Hippocampal formation (tissue), 2 donors: ENCODE measurements around the gene CCDC39.

Experiments
- DNase-seq, 2 donors: peaks; one replicate each; lab custom pipeline; 2025; lab: John Stamatoyannopoulos, UW

The CCDC39 gene

DNA sequence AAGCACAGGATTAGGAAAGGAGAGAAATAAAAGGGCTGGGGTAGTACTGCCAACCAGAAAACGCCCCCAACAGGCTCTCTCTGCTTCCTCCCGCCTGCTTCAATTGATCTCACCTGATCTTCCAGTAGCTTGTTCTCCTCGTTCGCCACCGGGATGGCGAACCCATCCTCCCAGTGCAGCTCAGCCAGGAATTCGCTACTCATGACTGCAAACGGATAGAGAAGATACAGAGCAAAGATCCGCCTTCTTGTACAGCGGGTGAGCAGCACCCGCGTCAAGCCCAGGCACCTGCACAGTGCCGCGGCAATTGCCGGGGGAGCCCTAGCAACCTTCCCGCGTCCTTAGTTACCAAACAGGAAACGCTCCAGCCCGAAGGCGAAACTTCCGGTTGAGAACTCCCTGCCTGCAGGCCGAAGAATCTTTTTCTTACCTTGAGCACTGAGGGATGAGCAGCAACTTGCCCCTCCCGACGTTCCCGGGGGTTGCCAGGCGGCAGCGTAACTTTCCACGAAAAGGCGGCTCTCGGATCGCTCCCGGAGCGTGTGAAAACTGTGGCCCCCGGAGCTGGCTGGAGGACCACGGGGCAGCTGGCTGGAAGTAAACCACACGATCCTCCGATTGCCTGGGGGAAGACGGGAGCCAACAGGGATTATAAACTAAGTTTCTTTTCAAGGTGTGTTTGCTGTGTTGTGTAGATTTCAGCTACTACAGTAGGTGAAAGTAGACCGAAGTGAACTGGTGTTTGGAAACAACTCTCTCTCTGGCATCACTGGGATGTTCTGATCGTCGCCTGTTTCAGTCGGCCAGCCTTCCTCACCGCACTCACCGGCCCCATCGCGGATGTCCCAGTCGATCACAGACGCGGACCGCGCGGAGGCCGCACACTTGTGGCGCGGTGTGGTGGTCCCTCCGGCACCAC is at the start of gene CCDC39:
Gene CCDC39 (minus strand): TSS at position 312 of the 919 bp plus-strand sequence. CDS start 109 bp downstream, at position 203.
- DNase-seq: peak; percentile 39 to 42

DNA sequence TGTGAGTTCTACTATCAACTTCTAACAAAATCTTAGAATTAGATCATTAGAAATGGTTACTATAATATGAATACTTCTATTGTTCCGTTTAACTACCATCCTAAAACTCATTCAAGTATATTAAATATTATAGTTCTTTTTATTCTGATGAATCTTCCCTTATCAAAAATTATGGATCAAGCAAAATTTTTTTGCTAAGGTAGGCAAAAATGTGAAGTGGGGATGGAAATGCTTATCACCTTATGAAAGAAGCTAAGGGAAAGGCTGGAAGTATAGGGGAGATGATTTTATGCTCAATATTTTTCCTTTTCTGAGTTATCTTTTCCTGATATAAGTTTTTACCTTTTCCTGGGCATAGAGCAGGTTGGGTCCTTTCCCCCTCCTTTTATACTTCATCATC is 40.7 kb upstream of the CCDC39 start:
- DNase-seq: no peak

DNA sequence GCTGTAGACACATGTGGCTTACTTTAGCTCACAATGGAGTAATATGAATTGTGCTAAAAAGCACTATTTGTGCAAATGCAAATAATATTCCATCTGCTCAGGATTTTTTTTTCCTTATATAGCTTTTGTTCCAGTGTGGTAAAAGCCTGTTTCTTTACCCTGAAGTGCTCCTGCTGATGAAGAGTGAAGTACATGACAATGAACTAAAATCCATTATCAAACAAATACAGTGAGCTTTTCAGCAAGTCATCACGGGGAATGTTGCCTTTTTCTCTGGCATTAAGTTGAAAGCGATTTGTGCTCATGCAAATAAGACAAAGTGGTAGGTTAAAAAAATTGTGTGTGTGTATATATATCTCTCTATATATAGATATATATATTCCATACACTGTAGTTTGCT is 28.6 kb upstream of the CCDC39 start:
- no peak for DNase-seq

- no peak for DNase-seq
Measured at GRCh38 chr3:180705619-180706018, 26.3 kb upstream of the CCDC39 start.

- DNase-seq: no peak
Measured at GRCh38 chr3:180704532-180704931, 25.2 kb upstream of the CCDC39 start.

DNA sequence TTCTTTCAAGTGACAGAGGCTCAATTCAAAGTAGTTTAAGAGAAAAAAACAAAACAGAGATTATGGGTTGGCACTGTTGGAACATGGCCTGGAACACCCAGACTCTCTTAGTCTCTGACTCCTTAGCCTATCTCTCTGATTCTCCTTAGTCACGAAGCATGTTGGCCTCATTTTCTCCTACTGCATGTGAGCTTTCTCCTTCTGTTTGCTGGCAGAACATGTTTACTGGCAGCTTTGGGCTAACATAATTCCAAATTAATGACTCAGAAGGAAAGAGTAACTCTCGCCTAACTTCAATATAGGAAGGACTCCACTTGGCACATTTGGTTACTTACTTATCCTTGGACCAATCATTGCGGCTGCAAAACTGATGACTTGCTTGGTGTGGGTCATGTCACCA is 21.7 kb upstream of the CCDC39 start:
- no peak for DNase-seq

DNA sequence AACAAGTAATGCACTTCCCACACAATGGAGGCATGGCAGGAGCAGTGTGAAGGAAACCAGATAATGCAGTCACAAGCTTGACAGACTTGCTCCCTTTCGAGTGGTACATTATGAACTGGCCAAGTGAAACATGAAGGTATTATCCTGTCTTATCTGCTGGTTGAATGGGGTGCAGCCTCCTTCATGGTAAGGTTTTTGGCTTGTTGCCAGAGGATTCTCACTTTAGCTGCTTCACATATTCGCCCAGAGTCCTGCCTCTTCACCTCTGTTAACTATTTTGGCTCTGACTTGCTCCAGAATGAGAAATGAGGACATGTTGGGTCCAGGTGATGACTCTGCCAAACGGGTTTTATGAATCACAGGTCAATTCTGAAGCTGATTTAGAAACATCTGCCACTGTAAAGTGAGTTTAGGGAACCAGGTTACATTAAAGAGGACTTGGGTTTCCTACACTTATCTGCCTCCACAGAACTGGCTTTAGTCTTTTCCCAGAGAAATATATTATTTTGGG is 19.5 kb upstream of the CCDC39 start:
- DNase-seq: no peak

- no peak for DNase-seq
Measured at GRCh38 chr3:180694321-180694720, 15.0 kb upstream of the CCDC39 start.

DNA sequence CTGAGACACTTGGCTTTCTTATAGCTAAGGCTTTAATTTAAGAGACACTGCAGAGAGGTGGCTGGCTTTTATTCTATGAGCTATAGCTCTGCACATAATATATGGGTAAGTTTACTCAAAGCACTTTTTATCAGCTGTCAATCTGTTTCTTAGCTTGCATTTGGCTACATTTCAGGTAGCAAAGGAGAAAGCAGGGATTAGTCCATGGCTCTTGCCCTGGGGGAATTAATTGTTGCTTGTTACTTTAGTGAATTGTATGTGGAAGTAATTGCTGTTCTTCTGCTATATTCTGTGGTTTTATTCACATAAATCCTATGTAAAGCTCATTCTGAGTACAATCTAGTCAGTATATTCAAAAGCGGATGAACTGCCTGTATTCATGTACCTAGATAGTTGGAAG is 14.4 kb upstream of the CCDC39 start:
- DNase-seq: no peak

DNA sequence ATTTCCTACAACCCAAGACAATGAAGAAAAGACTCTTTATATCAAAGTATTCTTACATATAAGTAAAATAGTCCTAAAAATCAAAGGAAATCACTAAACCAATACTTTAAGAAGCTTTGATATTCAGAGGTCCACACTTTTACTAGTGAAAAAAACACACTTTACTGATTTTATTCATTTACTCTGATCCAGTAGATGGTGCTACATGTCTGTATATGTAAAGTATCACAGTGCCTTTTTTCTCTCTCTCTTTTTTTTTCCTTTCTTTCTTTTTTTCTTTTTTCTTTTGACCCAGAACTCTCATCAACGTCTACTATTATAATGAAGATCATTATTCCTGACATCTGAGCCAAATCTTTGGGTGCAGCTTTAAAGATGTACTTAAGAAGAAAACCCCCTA is 10.8 kb upstream of the CCDC39 start:
- DNase-seq: no peak

- DNase-seq: no peak
Measured at GRCh38 chr3:180684807-180685206, 5.5 kb upstream of the CCDC39 start.

DNA sequence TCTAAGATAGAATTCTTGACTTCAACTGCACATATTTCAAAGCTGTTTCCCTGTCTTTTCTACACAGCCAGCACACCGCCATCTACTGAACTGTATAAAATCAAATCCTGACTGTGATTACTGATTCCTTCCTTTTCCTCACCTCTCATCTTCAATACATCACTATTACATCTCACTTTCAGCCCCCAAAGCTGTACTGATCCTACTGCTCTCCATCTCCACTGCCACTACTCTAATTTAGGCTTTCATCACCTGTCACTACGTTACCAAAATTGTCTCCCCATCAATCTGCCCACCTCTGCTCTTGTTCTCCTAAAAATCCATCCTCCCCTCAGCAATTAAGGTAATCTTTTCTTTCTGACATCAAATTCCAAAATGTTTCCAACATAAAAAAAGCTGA is 4.5 kb upstream of the CCDC39 start:
- no peak for DNase-seq

DNA sequence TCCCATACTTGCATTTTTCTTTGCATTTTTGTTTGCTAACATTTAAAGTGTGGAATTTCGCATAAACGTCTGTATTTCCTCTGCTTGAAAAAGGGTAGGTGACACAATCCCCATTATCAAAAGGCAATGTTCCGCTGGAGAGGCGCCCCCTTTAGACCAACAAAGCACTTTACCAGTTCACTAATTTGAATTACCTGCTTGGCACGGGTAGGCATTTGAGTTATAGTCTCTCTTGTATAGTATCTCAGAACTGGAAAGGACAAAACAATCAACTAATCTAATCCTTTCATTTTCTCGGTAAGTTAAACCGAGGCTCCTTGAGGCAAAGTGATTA is 775 bp upstream of the CCDC39 start:
- DNase-seq: peak; percentile 42

DNA sequence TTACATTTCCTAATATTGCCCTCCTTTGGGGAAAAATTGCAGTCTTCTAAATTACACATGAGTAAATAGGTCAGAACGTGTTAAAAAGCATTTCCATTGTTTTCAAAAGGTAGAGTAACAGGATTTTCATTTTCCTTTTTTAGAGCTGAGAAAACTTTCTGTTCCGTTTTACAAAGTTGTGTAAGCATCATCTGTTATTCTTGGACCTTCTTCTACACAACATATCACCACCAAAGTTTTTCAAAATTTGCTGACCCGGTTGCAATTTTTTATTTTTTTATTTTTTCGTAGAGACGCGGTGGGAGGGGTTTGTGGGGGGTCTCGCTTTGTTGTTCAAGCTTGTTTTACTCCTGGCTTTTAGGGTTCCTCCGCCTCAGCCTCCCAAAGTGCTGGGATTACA is 1.1 kb downstream of the CCDC39 start:
- no peak for DNase-seq

- no peak for DNase-seq
Measured at GRCh38 chr3:180661444-180661843, 17.8 kb downstream of the CCDC39 start.

DNA sequence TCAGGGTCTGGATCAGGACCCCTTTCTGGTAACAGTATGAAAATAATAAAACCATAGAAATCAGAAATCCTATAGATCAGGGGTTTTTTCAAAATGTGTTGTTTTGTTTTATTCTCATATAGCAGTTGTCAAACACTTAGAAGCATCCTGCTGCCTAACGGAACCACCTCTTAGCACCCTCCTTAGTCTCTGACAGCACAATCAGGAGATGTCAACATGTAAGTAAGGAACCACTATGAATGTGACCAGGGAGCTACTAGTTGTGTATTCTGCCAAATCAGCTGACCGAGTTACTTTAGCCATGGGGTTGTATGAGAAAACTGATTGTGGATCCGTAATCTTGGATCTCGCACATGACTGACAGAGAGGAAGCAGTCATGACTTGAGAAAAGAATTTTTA is 22.2 kb downstream of the CCDC39 start:
- DNase-seq: no peak

DNA sequence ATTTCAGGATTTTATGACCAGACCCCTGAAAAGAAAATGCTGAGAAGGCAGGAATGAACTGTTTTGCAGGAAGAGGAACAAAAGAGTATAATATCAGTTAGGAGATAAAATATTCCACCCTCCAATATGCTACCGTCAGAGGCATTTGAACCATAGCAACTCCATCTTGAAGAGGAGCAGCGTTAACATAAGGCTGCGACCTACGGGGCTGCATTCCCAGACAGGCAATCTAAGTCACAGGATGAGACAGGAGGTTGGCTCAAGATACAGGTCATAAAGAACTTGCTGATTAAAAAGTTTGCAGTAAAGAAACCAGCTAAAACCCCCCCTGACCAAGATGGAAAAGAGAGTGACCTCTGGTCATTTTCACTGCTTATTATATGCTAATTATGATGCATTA is 22.9 kb downstream of the CCDC39 start:
- DNase-seq: no peak

DNA sequence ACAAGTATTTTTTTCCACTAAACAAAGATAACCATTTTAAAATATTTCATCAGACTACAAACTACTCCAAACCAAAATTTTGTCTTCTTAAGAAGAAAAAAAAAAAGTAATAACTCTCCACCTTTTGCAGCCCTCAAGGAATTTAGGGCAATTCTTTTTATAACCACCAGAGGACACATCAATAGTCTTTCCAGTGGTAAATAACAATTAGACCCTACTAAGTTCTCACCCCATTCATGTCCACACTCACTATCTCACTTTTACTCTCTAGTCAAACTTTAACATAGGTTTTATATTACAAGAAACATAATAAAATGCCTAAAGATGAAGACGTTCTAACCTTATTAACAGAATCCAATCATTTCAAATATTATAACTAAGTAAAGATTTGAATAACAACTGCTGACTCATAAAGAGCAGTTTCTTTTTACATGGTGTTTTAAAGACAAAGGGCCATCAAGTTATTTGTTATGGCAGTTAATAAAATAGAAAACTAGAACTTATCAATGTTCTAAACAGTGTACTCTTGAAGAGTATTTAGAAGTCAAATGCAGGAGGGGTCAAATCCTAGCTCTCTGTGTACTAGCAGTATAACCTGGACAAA is 33.0 kb downstream of the CCDC39 start:
- no peak for DNase-seq

- no peak for DNase-seq
Measured at GRCh38 chr3:180640987-180641386, 38.3 kb downstream of the CCDC39 start.

DNA sequence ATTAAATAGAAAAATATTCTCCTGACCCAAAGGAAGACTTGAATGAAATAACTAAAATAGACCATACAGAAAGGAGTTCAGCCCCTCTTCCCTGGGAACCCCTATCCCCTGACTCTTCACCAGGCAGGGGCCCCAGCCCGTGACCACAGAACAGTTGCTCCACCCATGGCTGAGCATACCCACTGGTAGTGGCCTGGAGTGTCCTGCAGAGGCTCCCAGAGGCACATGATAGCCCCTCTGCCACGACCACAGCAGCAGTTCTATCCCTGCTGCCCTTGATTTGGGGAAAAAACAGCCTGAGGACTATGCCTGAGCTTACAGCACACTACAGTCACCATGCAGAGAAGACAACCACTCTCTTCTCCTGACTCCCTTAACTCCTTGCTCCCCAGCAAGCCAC is 45.6 kb downstream of the CCDC39 start:
- DNase-seq: no peak

- no peak for DNase-seq
Measured at GRCh38 chr3:180631317-180631716, 48.0 kb downstream of the CCDC39 start.

DNA sequence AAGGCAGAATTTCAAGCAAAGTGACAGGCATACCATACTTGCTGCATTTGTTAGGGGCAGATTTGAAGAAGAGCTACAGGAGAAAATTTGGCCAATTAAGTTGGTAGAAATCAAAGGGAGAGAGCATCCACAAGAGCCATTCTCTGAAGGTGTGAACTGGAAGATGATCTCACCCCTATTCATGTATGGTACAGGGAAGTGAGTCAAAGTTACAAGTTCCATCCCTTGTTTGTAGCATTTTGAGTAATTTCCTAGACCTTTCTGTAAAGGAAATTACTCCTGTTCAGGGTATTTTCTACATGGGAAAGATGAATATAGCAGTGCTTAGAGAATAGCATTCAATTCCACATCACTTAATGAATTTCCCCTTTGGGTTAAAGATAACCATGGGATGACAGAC is 48.9 kb downstream of the CCDC39 start:
- no peak for DNase-seq

GRCh38 chr3:180626844-180627243 is 52.4 kb downstream of the CCDC39 start:
- no peak for DNase-seq
